Effector memory CD8-positive, alpha-beta T cell (primary cell): ENCODE results near the gene SMKR1.
"Not testable (repeated sequence)": the region's sequence is repeated elsewhere in the genome, so short reads cannot be mapped to it uniquely, and the experiment has no call there.

ENCODE experiments used
- ATAC-seq: fragments of 150-1000 bp; cut with Tn5 transposase; replicated peaks from 2 replicates; pipeline ENCODE4 v1.10.0; 2021; ENCODE audit warnings: mild to moderate bottlenecking, moderate library complexity
- DNase-seq, 3 experiments: peaks; one replicate each; pipeline ENCODE4 v3.0.0; 2021
- H3K27ac Mint-ChIP-seq, 2 donors: one replicate each; pipeline ENCODE4 v1.8.0; 2022; ENCODE audit warnings: mild to moderate bottlenecking in 2 of 2, mixed read lengths in 2 of 2, moderate library complexity in 2 of 2
- H3K27me3 Mint-ChIP-seq, 2 donors: one replicate each; pipeline ENCODE4 v1.8.0; 2022; ENCODE audit warnings: mixed read lengths in 2 of 2
- H3K36me3 Mint-ChIP-seq: one replicate; pipeline ENCODE4 v1.8.0; 2022; ENCODE audit warnings: mild to moderate bottlenecking, moderate library complexity, mixed read lengths; ENCODE audit not compliant: insufficient read depth
- H3K4me1 Mint-ChIP-seq, 2 donors: one replicate each; pipeline ENCODE4 v1.8.0; 2022; ENCODE audit warnings: low read depth in 2 of 2, mixed read lengths in 2 of 2
- H3K4me3 Mint-ChIP-seq, 2 donors: one replicate each; pipeline ENCODE4 v1.8.0; 2022; ENCODE audit warnings: mild to moderate bottlenecking in 2 of 2, mixed read lengths in 2 of 2, moderate library complexity in 2 of 2
- H3K9me3 Mint-ChIP-seq, 2 donors: one replicate each; pipeline ENCODE4 v1.8.0; 2022; ENCODE audit warnings: mixed read lengths in 2 of 2

Gene SMKR1

GRCh38 chr7:129468547-129468946 lies 33.8 kb upstream of the SMKR1 start:
- Mint-ChIP-seq H3K4me3 (peak overlapping the region in 1 of 2 donors; percentile 19), H3K36me3 (no peaks in the 10 kb centered on the region), H3K4me1 (no peaks in the 10 kb centered on the region), H3K27me3 (no peaks in the 10 kb centered on the region), H3K9me3 (no peaks in the 10 kb centered on the region), H3K27ac (no peak overlapping the region)
- ATAC-seq (peak; percentile 65), DNase-seq (no peak)

- DNase-seq = no peak
- no peak for ATAC-seq
- Mint-ChIP-seq H3K27ac (no peak overlapping the region), H3K4me3 (no peak overlapping the region), H3K4me1 (no peaks in the 10 kb centered on the region), H3K9me3 (no peaks in the 10 kb centered on the region), H3K36me3 (no peaks in the 10 kb centered on the region), H3K27me3 (no peaks in the 10 kb centered on the region)
Observed at GRCh38 chr7:129469930-129470329, 32.4 kb upstream of the SMKR1 start.

- Mint-ChIP-seq H3K27me3 (no peaks in the 10 kb centered on the region), H3K4me1 (no peaks in the 10 kb centered on the region), H3K4me3 (no peak overlapping the region), H3K36me3 (no peaks in the 10 kb centered on the region), H3K27ac (no peak overlapping the region), H3K9me3 (no peaks in the 10 kb centered on the region)
- no peak for ATAC-seq
- DNase-seq = no peak
Observed at GRCh38 chr7:129470411-129470810, 31.9 kb upstream of the SMKR1 start.

GRCh38 chr7:129471402-129471827 lies 30.9 kb upstream of the SMKR1 start:
- Mint-ChIP-seq H3K4me1 (no peaks in the 10 kb centered on the region), H3K27me3 (no peaks in the 10 kb centered on the region), H3K4me3 (no peak overlapping the region), H3K36me3 (no peaks in the 10 kb centered on the region), H3K27ac (no peak overlapping the region), H3K9me3 (no peaks in the 10 kb centered on the region)
- no peak for ATAC-seq
- DNase-seq = no peak

- DNase-seq, H3K27ac Mint-ChIP-seq, H3K9me3 Mint-ChIP-seq, ATAC-seq, H3K27me3 Mint-ChIP-seq, H3K4me3 Mint-ChIP-seq, H3K36me3 Mint-ChIP-seq, H3K4me1 Mint-ChIP-seq: not testable (repeated sequence)
Observed at GRCh38 chr7:129475931-129476330, 26.4 kb upstream of the SMKR1 start.

GRCh38 chr7:129476398-129476797 lies 25.9 kb upstream of the SMKR1 start:
- H3K27ac Mint-ChIP-seq, H3K36me3 Mint-ChIP-seq, H3K4me1 Mint-ChIP-seq, H3K27me3 Mint-ChIP-seq, ATAC-seq, DNase-seq, H3K4me3 Mint-ChIP-seq, H3K9me3 Mint-ChIP-seq: not testable (repeated sequence)

GRCh38 chr7:129479831-129480230 lies 22.5 kb upstream of the SMKR1 start:
- no peak for ATAC-seq
- Mint-ChIP-seq H3K4me1 (no peaks in the 10 kb centered on the region), H3K27me3 (no peaks in the 10 kb centered on the region), H3K4me3 (no peak overlapping the region), H3K9me3 (no peaks in the 10 kb centered on the region), H3K27ac (no peak overlapping the region), H3K36me3 (peaks cover 3% of the 10 kb centered on the region)
- no peak for DNase-seq

- DNase-seq (no peak), ATAC-seq (no peak)
- H3K27ac Mint-ChIP-seq = no peak overlapping the region
- no peak overlapping the region for H3K4me3 Mint-ChIP-seq
- H3K36me3 Mint-ChIP-seq = peaks cover 3% of the 10 kb centered on the region
- no peaks in the 10 kb centered on the region for H3K9me3 Mint-ChIP-seq
- H3K27me3 Mint-ChIP-seq = no peaks in the 10 kb centered on the region
- no peaks in the 10 kb centered on the region for H3K4me1 Mint-ChIP-seq
Observed at GRCh38 chr7:129480674-129481363, 21.5 kb upstream of the SMKR1 start.

GRCh38 chr7:129481376-129481775 lies 21.0 kb upstream of the SMKR1 start:
- not testable (repeated sequence) for ATAC-seq, DNase-seq, H3K4me3 Mint-ChIP-seq, H3K27ac Mint-ChIP-seq, H3K27me3 Mint-ChIP-seq, H3K36me3 Mint-ChIP-seq, H3K4me1 Mint-ChIP-seq, H3K9me3 Mint-ChIP-seq

GRCh38 chr7:129482781-129483180 lies 19.6 kb upstream of the SMKR1 start:
- Mint-ChIP-seq H3K27me3 (no peaks in the 10 kb centered on the region), H3K27ac (no peak overlapping the region)

GRCh38 chr7:129489491-129489890 lies 12.8 kb upstream of the SMKR1 start:
- DNase-seq (no peak), ATAC-seq (no peak)
- H3K9me3 Mint-ChIP-seq = no peaks in the 10 kb centered on the region
- no peaks in the 10 kb centered on the region for H3K36me3 Mint-ChIP-seq
- peak overlapping the region in 1 of 2 donors; percentile 11 for H3K27ac Mint-ChIP-seq
- no peak overlapping the region for H3K4me3 Mint-ChIP-seq
- H3K4me1 Mint-ChIP-seq = peaks cover 0 to 3% of the 10 kb centered on the region in 2 donors
- peaks cover 0 to 8% of the 10 kb centered on the region in 2 donors for H3K27me3 Mint-ChIP-seq

More at GRCh38 chr7:129482781-129483180, 19.6 kb upstream of the SMKR1 start:
- DNase-seq = no peak
- Mint-ChIP-seq H3K4me1 (no peaks in the 10 kb centered on the region), H3K9me3 (no peaks in the 10 kb centered on the region), H3K4me3 (no peak overlapping the region), H3K36me3 (peaks cover 3% of the 10 kb centered on the region)
- ATAC-seq = no peak

- Mint-ChIP-seq H3K27ac (no peak overlapping the region), H3K27me3 (peaks cover 0 to 8% of the 10 kb centered on the region in 2 donors), H3K4me3 (no peak overlapping the region), H3K4me1 (peaks cover 4 to 7% of the 10 kb centered on the region in 2 donors), H3K36me3 (no peaks in the 10 kb centered on the region), H3K9me3 (no peaks in the 10 kb centered on the region)
- ATAC-seq (no peak), DNase-seq (no peak)
Observed at GRCh38 chr7:129492391-129492790, 9.9 kb upstream of the SMKR1 start.

- H3K27ac Mint-ChIP-seq = no peak overlapping the region
- H3K9me3 Mint-ChIP-seq = no peaks in the 10 kb centered on the region
- H3K27me3 Mint-ChIP-seq = peaks cover 0 to 7% of the 10 kb centered on the region in 2 donors
- H3K36me3 Mint-ChIP-seq = no peaks in the 10 kb centered on the region
- H3K4me3 Mint-ChIP-seq = no peak overlapping the region
- DNase-seq (no peak), ATAC-seq (peak; percentile 75)
- peaks cover 7% of the 10 kb centered on the region in 2 donors for H3K4me1 Mint-ChIP-seq
Observed at GRCh38 chr7:129493555-129493954, 8.8 kb upstream of the SMKR1 start.

- no peak overlapping the region for H3K4me3 Mint-ChIP-seq
- no peaks in the 10 kb centered on the region for H3K36me3 Mint-ChIP-seq
- no peaks in the 10 kb centered on the region for H3K9me3 Mint-ChIP-seq
- peaks cover 7% of the 10 kb centered on the region in 2 donors for H3K4me1 Mint-ChIP-seq
- DNase-seq (no peak), ATAC-seq (peak; percentile 65)
- peaks cover 0 to 2% of the 10 kb centered on the region in 2 donors for H3K27me3 Mint-ChIP-seq
- H3K27ac Mint-ChIP-seq = no peak overlapping the region
Observed at GRCh38 chr7:129494041-129494440, 8.3 kb upstream of the SMKR1 start.
